Tibial nerve (tissue), 3 donors: ENCODE measurements around the gene NR1H4.

ENCODE experiments used
- CTCF ChIP-seq, 5 experiments: fragments of 200-600 bp in 3 of 5; fragments of 450-650 bp in 2 of 5; sonication (generic) in 3 of 5; IDR thresholded peaks; one replicate each; pipeline ENCODE4 v1.5.1; 2016 to 2019; ENCODE audit warnings: antibody characterized with exemption in 5 of 5, mild to moderate bottlenecking in 3 of 5, moderate library complexity in 2 of 5
- POLR2A ChIP-seq, 2 donors: fragments of 450-650 bp; IDR thresholded peaks; one replicate each; pipeline ENCODE4 v1.6.1; 2017; ENCODE audit warnings: antibody characterized with exemption in 2 of 2, mild to moderate bottlenecking in 2 of 2, moderate library complexity in 2 of 2

- TF ChIP-seq POLR2A (IDR thresholded peaks at IDR 0.05) (no peak), CTCF (IDR thresholded peaks at IDR 0.05) (no peak)
These were observed 70.5 kb downstream of the NR1H4 start for GRCh38 chr12:100544165-100544564.
